H9 (cell line): ENCODE measurements around the gene MOCS1. TPM values are rescaled to one million over a fixed set of nuclear protein-coding genes. Genes with fewer than 3 reads are reported as not detected.

Experiments used
- DNase-seq: peaks from one replicate; pipeline ENCODE4 v3.0.0-alpha.2; 2017
- H2AFZ ChIP-seq: one replicate; pipeline ENCODE4 v1.6.1; 2013; ENCODE audit warnings: mild to moderate bottlenecking, low read length, control low read depth, moderate library complexity
- H2AK5ac ChIP-seq: 2 replicates; pipeline ENCODE4 v1.6.1; 2013; ENCODE audit warnings: low read length, control low read depth, mixed read lengths; ENCODE audit not compliant: insufficient read length
- H2BK120ac ChIP-seq: one replicate; pipeline ENCODE4 v1.6.1; 2013; ENCODE audit warnings: low read depth, mild to moderate bottlenecking, low read length, control low read depth, inconsistent platforms; ENCODE audit not compliant: poor library complexity, severe bottlenecking
- H2BK12ac ChIP-seq: 2 replicates; pipeline ENCODE4 v1.6.1; 2013; ENCODE audit warnings: low read length, control low read depth, mixed read lengths, low read depth; ENCODE audit not compliant: insufficient read length
- H2BK15ac ChIP-seq: 2 replicates; pipeline ENCODE4 v1.6.1; 2013; ENCODE audit warnings: low read depth, low read length, control low read depth
- H2BK20ac ChIP-seq: one replicate; pipeline ENCODE4 v1.6.1; 2013; ENCODE audit warnings: low read depth, mild to moderate bottlenecking, low read length, control low read depth, inconsistent platforms; ENCODE audit not compliant: poor library complexity, severe bottlenecking
- H2BK5ac ChIP-seq: 2 replicates; pipeline ENCODE4 v1.6.1; 2013; ENCODE audit warnings: low read length, control low read depth, mixed read lengths; ENCODE audit not compliant: insufficient read length
- H3K14ac ChIP-seq: 2 replicates; pipeline ENCODE4 v1.6.1; 2013; ENCODE audit warnings: low read length, control low read depth; ENCODE audit not compliant: insufficient read depth
- H3K18ac ChIP-seq: 2 replicates; pipeline ENCODE4 v1.6.1; 2013; ENCODE audit warnings: low read depth, mild to moderate bottlenecking, mixed read lengths, low read length, control low read depth; ENCODE audit not compliant: insufficient read length
- H3K23ac ChIP-seq: 2 replicates; pipeline ENCODE4 v1.6.1; 2013; ENCODE audit warnings: low read length, control low read depth, mixed read lengths, low read depth; ENCODE audit not compliant: insufficient read length
- H3K23me2 ChIP-seq: 2 replicates; pipeline ENCODE4 v1.6.1; 2013; ENCODE audit warnings: low read depth, mild to moderate bottlenecking, mixed read lengths, low read length, control low read depth; ENCODE audit not compliant: insufficient read length, poor library complexity, severe bottlenecking
- H3K27ac ChIP-seq: 2 replicates; pipeline ENCODE4 v1.5.1; 2013; ENCODE audit warnings: low read length, control low read depth, mixed read lengths, low read depth; ENCODE audit not compliant: insufficient read length
- H3K27me3 ChIP-seq: 2 replicates; pipeline ENCODE4 v1.6.1; 2013; ENCODE audit warnings: low read length, control low read depth, inconsistent platforms; ENCODE audit not compliant: insufficient read depth
- H3K4ac ChIP-seq: 2 replicates; pipeline ENCODE4 v1.6.1; 2013; ENCODE audit warnings: low read depth, mild to moderate bottlenecking, control low read depth, inconsistent platforms, low read length, moderate library complexity
- H3K4me1 ChIP-seq: 2 replicates; pipeline ENCODE4 v1.6.1; 2013; ENCODE audit warnings: low read length, control low read depth, inconsistent platforms; ENCODE audit not compliant: insufficient read depth
- H3K4me2 ChIP-seq: 2 replicates; pipeline ENCODE4 v1.6.1; 2013; ENCODE audit warnings: low read length, control low read depth, mixed read lengths; ENCODE audit not compliant: insufficient read length, insufficient read depth
- H3K56ac ChIP-seq: 2 replicates; pipeline ENCODE4 v1.6.1; 2013; ENCODE audit warnings: low read depth, mild to moderate bottlenecking, mixed read lengths, low read length, control low read depth; ENCODE audit not compliant: insufficient read length
- H3K79me1 ChIP-seq: 2 replicates; pipeline ENCODE4 v1.6.1; 2013; ENCODE audit warnings: low read depth, mild to moderate bottlenecking, moderate library complexity, low read length, control low read depth, inconsistent platforms; ENCODE audit not compliant: insufficient read depth, poor library complexity, severe bottlenecking
- H3K79me2 ChIP-seq: 2 replicates; pipeline ENCODE4 v1.6.1; 2013; ENCODE audit warnings: low read length, control low read depth, inconsistent platforms; ENCODE audit not compliant: insufficient read depth
- H3K9ac ChIP-seq: 2 replicates; pipeline ENCODE4 v1.6.1; 2013; ENCODE audit warnings: low read length, control low read depth, mixed read lengths; ENCODE audit not compliant: insufficient read length; ENCODE audit errors: extremely low read depth
- H3K9me3 ChIP-seq: one replicate; pipeline ENCODE4 v1.6.1; 2013; ENCODE audit warnings: low read depth, low read length, inconsistent platforms; ENCODE audit not compliant: control insufficient read depth
- H3T11ph ChIP-seq: one replicate; pipeline ENCODE4 v1.6.1; 2013; ENCODE audit warnings: mild to moderate bottlenecking, low read length, control low read depth, inconsistent platforms
- H4K20me1 ChIP-seq: one replicate; pipeline ENCODE4 v1.6.1; 2013; ENCODE audit not compliant: control insufficient read depth, insufficient read length, insufficient read depth
- H4K5ac ChIP-seq: 2 replicates; pipeline ENCODE4 v1.6.1; 2013; ENCODE audit warnings: low read depth, mild to moderate bottlenecking, mixed read lengths, low read length, control low read depth; ENCODE audit not compliant: insufficient read length
- H4K8ac ChIP-seq: replicated peaks from 2 replicates; pipeline ENCODE4 v1.6.1; 2013; ENCODE audit warnings: low read length, control low read depth, mixed read lengths, low read depth; ENCODE audit not compliant: insufficient read length
- H4K91ac ChIP-seq: 2 replicates; pipeline ENCODE4 v1.6.1; 2013; ENCODE audit warnings: low read depth, mild to moderate bottlenecking, moderate library complexity, mixed read lengths, low read length, control low read depth; ENCODE audit not compliant: insufficient read length
- H3K27ac Mint-ChIP-seq, 3 experiments: 2 replicates in 2 of 3; 3 replicates in 1 of 3; pipeline ENCODE4 v1.8.0; 2020 to 2021; ENCODE audit warnings: mixed read lengths in 3 of 3, mild to moderate bottlenecking in 1 of 3, moderate library complexity in 1 of 3
- H3K27me3 Mint-ChIP-seq: 2 replicates; pipeline ENCODE4 v1.8.0; 2021; ENCODE audit warnings: low read depth, mild to moderate bottlenecking, moderate library complexity, mixed read lengths
- H3K36me3 Mint-ChIP-seq, 3 experiments: 2 replicates in 2 of 3; 3 replicates in 1 of 3; pipeline ENCODE4 v1.8.0; 2020 to 2021; ENCODE audit warnings: low read depth in 3 of 3, mixed read lengths in 3 of 3; ENCODE audit not compliant: insufficient read depth in 1 of 3
- H3K4me1 Mint-ChIP-seq, 2 experiments: 2 replicates each; pipeline ENCODE4 v1.8.0; 2020; ENCODE audit warnings: mixed read lengths in 2 of 2
- H3K4me3 Mint-ChIP-seq, 2 experiments: 2 replicates in 1 of 2; 3 replicates in 1 of 2; pipeline ENCODE4 v1.8.0; 2020 to 2021; ENCODE audit warnings: mild to moderate bottlenecking in 2 of 2, mixed read lengths in 2 of 2, moderate library complexity in 1 of 2
- H3K9me3 Mint-ChIP-seq, 2 experiments: 2 replicates in 1 of 2; 3 replicates in 1 of 2; pipeline ENCODE4 v1.8.0; 2020; ENCODE audit warnings: mild to moderate bottlenecking in 2 of 2, mixed read lengths in 2 of 2, moderate library complexity in 1 of 2
- WGBS: extraction: QIAGEN DNeasy Blood & Tissue Kit; methylation state at CpG from one replicate; pipeline ENCODE4 v1.1.7; 2013; ENCODE audit warnings: missing lambda C conversion rate, low lambda C conversion rate, mixed read lengths; ENCODE audit not compliant: insufficient read length; ENCODE audit errors: extremely low coverage; 5-methylcytosine and 5-hydroxymethylcytosine counted together
- total RNA-seq: library from RNA; stranded (reverse); gene quantifications from 2 replicates; pipeline ENCODE4 v1.2.1, GENCODE V29; 2021
- TF ChIP-seq, protein P1 (sequence below): fragments of 200-600 bp; sonication (generic); conservative IDR thresholded peaks from 3 replicates; pipeline ENCODE4 v1.8.0; 2021; ENCODE audit warnings: antibody characterized with exemption, mild to moderate bottlenecking

MOCS1 gene
- total RNA-seq, 1 experiment from 2014 or later = 15.2 TPM

DNA sequence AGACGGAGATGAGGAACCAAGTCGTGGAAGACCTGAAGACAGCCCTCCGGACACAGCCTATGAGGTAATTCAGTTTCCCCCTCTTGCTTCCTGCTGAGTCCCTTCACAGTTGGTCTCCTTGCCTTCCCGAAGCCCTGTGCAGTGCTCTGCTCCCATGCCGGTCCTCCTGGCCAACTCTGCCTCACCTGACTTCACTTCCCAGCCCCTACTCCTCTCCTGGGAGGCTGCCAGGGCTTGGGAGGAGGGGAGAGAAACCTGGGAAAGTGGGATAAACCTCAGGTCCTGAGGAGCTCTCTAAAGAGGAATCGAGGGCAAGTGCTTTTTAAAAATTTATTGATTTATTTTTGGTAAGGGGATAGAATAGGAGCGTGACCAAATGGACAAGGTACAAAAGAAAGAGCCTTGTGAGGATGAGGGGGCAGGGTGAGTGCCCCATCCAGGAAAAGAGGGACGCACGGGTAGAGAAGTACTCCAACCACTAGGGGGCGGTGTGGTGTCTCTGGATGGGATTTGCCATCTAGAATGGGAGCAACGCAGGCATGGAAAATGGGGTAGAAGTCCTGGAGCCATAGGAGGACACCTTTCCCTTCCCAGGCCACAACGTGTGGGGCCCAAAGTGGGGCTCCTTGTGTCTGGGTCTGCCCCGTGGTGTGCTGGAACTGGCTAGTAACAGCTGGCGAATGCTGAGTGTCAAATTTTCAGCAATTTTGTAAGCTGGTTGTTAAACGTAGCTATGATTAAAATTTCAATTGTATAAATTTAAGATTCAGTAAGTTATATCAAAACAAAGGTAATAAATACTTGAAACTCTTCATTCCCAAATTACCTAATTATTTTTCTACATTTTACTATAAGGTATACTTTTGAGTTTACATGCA is 69.0 kb downstream of the MOCS1 start:
- Histone ChIP-seq H3K9me3 (no peaks in the 10 kb centered on the region), H3K79me2 (no peaks in the 10 kb centered on the region), H3K56ac (no peak overlapping the region), H4K91ac (no peak overlapping the region), H3K79me1 (no peaks in the 10 kb centered on the region), H4K20me1 (no peaks in the 10 kb centered on the region), H3K14ac (no peak overlapping the region), H3T11ph (no peak overlapping the region), H2BK15ac (0 out of 2 replicates have a peak overlapping the region, but pooled peaks have one; percentile 9), H3K23me2 (no peaks in the 10 kb centered on the region), H2BK12ac (no peak overlapping the region), H4K5ac (no peak overlapping the region), H3K23ac (no peak overlapping the region), H3K27ac (no peak overlapping the region), H2BK20ac (no peak overlapping the region), H3K4me1 (peaks cover 5% of the 10 kb centered on the region; the same call in 1 of the 2 replicates), H4K8ac (no peak overlapping the region), H2AK5ac (no peak overlapping the region), H3K4me2 (no peak overlapping the region), H3K27me3 (no peaks in the 10 kb centered on the region), H3K18ac (no peak overlapping the region), H2BK120ac (no peak overlapping the region), H2BK5ac (no peak overlapping the region), H3K4ac (no peak overlapping the region), H3K9ac (no peak overlapping the region), H2AFZ (no peak overlapping the region)
- Mint-ChIP-seq H3K9me3 (no peaks in the 10 kb centered on the region), H3K27me3 (peaks cover 4% of the 10 kb centered on the region; the same call in 1 of the 2 replicates), H3K36me3 (peaks cover 0 to 1% (median 0%) of the 10 kb centered on the region in 3 experiments; a peak in 2 of 7 replicates), H3K4me1 (peaks cover 24 to 40% of the 10 kb centered on the region in 2 experiments), H3K4me3 (no peak overlapping the region), H3K27ac (no peak overlapping the region)
- no CpG with 5 or more reads among the region's 15 CpGs for WGBS
- TF ChIP-seq, protein P1, sequence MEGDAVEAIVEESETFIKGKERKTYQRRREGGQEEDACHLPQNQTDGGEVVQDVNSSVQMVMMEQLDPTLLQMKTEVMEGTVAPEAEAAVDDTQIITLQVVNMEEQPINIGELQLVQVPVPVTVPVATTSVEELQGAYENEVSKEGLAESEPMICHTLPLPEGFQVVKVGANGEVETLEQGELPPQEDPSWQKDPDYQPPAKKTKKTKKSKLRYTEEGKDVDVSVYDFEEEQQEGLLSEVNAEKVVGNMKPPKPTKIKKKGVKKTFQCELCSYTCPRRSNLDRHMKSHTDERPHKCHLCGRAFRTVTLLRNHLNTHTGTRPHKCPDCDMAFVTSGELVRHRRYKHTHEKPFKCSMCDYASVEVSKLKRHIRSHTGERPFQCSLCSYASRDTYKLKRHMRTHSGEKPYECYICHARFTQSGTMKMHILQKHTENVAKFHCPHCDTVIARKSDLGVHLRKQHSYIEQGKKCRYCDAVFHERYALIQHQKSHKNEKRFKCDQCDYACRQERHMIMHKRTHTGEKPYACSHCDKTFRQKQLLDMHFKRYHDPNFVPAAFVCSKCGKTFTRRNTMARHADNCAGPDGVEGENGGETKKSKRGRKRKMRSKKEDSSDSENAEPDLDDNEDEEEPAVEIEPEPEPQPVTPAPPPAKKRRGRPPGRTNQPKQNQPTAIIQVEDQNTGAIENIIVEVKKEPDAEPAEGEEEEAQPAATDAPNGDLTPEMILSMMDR = peak; percentile 87
- DNase-seq = peak; percentile 83
